HG03135 (cell line): Measurements from ENCODE around the gene UNC93A.

Experiments used
- ATAC-seq: cut with Tn5 transposase; IDR thresholded peaks from one replicate; pipeline ENCODE4 v1.9.1; 2021; ENCODE audit warnings: mild to moderate bottlenecking, moderate library complexity; ENCODE audit not compliant: unreplicated experiment

UNC93A gene

DNA sequence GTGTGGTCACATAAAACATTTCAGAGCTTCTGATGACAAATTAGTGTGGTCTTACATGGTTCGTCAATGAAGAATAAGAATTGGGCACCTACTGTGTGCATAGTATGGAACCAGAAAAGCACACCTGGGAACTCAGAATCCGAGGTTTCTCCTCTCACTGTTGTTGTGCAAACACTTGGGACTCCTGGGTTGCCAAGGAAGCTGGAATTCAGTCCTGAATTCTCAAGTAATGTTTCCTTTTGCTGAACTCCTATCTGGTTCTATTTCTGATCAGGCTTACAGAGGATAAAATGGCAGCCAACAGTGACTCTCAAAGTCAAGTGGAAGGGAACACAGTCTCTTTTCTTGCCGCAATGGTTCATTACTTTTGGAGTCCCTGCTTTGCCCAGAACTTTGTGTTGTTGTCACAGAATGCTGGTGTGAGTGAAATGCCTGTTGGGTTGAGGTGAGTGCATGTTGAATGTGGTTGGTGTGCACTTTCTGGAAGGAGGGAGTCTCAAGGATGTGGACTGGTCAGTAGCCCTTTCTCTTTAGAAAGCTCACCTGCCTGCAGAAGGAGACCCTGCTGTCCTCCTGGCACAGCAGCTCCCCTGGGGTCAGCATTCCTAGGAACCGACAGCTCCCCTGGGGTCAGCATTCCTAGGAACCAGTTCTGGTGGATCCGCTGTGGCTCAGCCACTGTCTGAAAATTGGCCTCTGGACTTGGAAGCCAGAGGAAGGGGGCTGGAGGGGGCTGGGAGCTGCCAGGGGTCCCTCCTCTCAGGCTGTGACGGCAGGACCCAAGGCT lies 1.4 kb downstream of the UNC93A start:
- no peak for ATAC-seq

DNA sequence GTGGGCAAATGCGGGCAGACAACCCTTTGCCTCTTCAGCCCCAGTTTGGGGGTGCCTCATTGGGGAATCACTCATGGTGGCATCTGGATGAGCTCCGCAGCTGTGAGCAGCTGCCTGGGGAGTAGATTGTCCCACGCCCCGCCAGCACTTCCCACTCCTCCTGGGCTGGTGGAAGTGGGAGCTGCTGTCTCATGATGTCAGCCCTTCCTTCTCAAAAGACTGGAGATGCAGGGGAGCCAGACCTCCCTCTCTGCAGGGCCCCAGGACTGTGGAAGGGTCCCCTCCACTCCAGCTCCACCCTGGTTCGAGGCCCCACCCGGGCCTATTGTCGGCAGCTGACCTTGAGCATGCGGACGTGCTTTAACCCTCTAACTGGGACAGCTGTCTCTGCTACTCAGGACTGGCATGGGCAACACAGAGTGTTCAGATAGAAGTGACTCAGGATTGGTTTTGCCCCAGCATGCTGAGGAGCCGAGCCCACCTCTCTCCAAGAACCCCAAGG lies 2.0 kb downstream of the UNC93A start:
- no peak for ATAC-seq

DNA sequence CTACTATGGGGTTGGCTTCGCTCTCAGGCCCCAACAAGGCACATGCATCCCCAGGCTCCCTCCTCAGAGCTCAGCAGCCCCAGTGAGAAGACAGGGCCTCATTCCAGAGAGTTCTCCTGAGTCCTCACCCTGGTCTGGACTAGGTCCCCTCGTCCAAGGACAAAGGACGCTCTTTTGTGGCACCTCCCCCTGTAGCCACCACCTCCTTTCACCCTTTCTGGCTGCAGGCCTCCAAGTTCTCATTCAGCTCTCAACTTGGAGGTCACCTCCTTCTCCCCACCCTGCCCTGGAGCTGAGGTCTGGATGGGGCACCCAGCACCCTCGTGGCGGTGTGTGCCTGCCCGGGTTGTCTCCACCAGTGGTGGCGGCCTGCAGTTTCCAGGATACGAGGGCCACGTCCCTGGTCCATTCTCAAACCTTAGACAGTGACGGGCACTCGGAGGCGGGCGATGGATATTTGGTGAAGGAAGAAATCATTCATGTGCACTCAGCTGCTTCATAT lies 2.5 kb downstream of the UNC93A start:
- no peak for ATAC-seq

DNA sequence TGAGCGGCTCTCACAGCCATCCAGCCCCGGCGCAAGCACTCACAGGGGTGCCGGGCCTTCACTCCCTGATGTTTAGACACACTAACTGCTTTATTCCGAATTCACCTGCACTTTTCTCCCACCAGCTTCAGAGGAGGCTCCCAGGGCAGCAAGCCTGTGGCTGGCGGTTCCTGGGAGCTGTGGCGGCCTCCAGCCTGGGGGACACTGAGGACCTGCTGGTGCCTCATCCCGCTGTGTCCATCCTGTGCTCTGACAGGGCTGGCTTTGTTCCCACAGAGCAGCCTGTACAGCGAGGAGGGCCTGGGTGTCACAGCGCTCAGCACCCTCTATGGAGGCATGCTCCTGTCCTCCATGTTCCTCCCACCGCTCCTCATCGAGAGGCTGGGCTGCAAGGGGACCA lies 3.1 kb downstream of the UNC93A start:
- no peak for ATAC-seq

DNA sequence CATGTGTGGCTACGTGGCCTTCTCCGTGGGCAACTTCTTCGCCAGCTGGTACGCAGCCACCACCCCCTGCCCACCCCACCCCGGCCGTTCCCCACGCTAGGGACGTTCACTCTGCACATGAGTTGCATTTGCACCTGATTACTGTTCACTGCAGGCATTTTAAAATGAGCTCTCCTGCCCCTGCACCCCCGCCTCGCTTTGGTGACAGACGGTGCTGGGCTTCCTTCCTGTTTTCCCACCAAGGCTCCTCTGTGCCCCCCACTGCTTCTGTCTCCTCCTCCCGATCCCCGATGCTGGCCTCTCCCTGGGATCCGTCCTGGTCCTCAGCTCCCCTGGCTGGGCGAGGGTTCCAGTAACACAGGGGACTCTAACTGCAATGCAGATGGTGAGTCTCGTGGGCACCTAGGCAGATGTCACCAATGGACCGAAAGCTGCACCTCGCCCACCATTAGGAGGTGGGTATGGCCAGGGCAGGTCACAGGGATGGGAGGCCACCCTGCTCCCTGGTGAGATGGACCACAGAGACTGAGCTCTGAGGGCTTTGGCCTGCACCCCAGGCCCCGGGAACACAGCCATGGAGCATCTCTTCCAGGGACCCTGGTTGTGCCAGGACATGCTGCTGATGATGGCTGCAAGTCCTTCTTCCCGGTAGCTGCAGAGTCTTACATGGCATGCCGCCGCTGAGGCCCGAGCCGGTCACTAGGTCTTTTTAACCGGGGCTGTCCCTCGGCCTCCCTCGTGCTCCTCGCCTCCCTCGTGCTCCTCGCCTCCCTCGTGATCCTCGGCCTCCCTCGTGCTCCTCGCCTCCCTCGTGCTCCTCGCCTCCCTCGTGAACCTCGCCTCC lies 3.8 kb downstream of the UNC93A start:
- no peak for ATAC-seq

DNA sequence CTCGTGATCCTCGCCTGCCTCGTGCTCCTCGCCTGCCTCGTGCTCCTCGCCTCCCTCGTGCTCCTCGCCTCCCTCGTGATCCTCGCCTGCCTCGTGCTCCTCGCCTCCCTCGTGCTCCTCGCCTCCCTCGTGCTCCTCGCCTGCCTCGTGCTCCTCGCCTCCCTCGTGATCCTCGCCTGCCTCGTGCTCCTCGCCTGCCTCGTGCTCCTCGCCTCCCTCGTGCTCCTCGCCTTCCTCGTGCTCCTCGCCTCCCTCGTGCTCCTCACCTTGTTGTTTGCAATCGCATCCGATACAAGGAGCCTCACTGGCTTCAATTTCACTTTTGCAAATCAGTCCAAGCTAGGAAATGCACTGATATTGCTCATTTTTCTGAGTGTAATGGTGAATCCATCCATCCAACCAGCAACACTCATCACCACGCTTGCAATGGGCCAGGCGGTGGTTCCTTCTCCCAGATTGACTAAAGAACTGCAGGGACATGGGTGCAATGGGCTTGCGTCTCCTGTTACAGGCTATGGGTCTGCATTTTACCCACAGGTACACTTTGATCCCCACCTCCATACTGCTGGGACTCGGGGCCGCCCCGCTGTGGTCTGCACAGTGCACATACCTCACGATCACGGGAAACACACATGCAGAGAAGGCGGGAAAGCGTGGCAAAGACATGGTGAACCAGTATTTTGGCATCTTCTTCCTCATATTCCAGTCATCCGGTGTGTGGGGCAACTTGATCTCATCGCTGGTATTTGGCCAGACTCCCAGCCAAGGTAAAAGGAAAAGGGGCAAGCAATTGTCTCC lies 4.6 kb downstream of the UNC93A start:
- no peak for ATAC-seq

DNA sequence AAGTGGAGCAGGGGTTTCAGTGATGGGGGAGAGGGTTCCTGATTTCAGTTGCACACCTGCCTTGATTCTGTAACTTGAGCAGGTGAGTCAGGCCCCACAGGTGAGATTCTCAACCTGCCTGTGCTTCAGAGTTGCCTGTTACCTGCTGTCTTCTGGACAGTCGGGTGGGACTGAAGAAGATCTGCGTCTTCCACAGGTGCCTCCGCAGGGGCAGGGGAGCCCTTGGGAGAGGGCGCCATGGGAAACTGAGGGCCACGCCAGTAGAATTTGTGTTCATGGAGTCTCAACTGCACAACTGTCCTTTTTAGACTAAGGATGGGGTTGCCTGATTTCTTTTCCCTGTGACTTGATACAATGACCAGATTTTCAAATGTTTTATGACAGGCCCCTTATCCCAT lies 5.2 kb downstream of the UNC93A start:
- ATAC-seq, result no peak

DNA sequence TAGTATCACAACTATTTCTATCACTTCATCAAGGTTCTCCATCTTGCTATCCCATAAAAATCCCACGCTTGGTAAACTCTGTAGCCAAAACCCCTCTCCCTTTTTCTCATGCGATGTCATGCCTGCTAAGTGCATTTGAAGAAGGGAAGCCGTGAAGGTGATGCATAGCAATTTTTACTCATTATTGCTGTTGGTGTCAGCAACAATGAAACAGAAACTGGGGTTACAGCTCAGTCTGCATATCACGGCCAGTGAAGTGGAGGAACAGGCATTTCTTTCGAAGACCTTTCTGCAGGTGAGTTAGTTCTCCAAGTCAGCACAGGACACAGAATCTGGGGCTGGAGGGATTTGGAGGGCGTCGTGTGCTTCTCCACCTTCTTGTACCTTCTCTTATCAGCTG lies 5.8 kb downstream of the UNC93A start:
- ATAC-seq, result no peak

DNA sequence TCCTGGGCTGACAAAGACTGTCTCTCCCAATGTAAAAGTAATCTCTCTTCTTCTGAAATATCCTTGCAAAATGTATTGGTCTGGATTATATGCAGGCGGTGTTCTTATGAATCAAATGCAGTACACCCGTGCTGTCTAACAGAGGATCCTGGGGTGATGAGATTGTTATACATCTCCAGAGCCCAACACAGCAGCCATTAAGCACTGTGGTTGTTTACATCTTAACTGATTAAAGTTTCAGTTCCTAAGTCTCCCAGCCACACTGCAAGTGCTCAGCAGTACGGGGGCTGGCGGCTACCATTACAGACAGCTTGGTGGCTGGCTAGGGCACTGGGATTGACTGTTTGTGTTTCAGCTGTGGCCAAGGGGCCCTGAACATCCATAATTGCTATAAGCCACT lies 7.0 kb downstream of the UNC93A start:
- ATAC-seq, result no peak

DNA sequence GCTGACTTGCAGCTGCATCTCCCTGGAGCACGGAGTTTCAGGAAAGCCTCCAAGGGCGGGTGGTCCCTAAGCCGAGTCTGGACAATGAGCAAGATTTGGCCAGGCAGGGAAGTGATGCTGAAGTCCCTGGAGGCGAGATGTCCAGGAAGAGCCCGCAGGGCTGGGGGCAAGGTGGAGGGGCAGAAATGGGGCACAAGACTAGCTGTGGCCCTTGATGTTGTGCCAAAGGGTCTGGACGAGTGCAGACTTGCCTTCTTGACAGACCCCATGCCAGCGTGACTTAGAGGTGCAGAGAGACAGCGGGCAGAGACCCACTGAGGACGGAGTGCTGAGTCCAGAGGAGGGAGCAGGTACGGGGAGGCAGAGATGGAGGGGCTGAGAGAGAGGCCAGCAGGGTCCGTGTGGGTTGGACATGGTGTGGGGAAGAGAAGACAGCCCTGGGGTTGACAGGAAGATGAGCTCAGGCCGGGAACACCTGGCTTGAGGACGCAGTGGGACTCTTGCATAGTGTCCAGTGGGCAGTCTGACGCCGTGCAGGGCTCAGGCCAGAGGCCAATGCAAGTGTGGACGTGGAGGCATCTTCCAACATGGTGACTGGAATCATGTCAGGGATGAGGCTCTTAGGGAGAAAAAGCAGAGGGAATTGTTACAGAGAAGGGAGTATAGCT lies 8.7 kb downstream of the UNC93A start:
- no peak for ATAC-seq

DNA sequence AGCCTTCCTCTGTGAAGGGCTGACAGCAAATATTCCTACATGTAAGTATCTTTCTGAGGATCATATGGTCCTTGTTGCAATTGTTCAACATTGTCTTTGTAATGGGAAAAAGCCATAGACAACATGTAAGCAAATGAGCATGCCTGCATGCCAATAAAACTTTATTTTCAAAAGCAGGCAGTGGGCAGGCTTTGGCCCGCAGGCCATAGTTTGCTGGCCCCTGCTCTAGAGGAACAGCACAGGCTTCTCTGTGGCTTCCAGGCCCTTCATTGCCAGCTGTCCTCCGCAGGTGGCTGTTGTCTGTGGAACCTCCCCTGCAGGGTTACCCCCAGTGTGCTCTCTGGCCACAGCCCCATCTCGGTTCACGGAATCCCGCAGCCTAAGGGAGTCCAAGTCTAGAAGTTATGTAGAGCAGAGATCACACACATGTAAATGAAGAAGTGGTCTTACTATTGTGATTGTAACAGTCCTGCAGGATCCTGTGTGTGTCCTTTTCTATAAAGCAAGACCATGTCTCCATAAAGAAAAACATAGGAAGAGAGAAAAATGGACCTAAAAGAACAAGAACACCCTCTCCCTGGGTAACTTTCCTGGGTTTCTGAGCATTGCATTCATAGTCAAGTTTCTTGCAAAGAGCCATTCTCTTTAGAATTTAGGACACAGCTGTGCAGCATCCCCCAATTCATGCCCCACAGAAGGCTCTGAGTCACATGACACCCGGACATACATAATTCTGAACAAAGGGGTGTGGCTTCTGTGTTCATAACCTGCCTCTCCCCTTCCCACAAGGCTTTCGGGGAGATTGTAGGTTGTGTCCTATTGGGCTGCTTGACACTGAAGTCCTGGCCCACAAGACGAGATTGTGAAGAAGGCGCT lies 10.0 kb downstream of the UNC93A start:
- ATAC-seq, result no peak

DNA sequence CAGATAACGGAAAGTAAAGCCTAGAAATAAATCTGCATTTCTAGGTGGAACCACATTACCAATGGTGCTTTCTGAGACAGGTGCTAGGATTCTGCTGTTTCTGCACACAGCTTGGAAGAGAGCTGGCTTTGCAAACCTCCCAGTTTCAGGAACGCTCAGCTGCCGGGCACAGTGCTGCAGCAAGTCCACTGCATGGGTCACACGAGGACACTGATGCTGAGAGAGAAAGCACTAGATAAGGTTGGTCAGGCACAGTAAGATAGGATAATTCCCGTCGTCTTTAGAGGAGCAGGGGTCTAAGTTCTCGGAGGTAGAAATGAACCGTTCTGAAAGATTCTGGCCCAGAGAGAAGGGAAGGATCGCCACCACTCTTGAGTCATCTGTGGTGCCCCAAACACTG lies 11.0 kb downstream of the UNC93A start:
- ATAC-seq, result no peak

DNA sequence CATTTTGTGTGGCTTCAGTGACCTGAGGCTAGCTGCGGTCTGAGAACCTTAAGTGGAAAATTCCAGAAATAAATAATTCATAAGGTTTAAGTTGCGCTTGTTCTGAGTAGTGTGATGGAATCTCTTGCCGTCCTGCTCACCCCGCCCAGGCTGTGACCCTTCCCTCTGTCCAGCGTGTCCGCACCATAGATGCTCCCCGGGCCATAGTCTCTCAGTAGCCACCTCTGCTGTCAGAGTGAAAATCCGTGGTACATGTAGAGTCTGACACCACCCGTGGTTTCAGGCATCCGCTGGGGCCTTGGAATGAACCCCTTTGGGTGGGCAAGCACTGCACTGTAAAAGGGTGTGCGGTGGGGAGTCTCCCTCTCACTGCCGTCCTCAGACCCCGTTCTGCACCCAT lies 11.7 kb downstream of the UNC93A start:
- ATAC-seq, result no peak

DNA sequence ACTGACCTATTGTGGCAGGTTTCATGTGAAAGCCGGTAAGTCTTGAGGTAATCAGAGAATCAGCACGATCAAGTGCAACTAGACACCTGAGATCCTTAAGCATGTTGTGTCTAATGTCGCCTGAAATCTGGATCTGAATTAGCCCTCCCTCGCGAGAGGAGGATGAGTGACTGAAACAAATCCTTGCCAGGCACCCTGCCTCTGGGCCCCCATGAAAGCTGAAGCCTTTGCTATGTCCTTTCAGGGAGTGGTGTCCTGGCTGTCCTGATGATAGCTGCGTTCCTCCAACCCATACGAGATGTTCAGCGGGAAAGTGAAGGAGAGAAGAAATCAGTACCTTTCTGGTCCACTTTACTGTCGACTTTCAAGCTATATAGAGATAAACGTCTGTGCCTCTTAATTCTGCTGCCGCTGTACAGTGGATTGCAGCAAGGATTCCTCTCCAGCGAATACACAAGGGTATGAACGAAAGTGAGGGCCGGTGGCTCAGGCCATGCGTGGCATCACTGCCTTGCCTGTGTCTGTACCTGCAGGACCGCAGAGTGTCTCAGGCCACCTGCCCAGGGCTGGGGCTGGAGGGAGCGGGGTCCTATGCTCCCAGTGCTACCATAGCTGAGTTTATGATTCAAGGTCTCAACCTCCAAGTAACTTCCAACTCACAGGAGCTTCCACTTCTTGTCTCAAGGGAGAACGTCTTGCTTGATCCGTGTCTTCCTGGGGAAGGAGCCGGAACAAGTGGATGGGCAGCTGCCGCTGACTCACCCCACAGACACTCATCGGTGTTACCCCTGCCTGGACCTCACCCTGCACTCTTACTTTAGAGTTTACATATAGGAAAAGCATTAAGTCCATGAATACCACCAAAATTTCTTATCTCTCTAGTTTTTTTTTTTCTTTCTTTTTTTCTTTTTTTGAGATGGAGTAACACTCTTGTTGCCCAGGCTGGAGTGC lies 12.8 kb downstream of the UNC93A start:
- ATAC-seq, result no peak

DNA sequence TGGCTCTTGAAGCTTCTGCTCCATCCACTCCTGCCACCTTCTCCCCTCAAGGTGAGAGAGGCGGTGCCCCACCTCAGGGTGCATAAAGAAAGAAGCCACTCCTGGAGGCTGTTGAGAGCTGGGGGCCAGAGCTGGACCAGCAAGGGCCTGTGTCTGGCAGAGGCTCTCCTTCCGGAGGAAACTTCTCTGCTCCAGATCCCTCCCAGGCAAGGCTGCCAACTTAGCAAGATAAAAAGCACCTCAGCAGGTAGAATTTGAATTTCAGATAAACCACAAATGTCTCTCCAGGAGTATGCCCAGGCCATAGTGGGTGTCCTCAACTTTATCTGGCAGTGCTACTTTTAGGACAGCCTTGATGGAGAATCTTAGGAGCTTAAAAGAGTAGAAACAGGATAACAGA lies 13.8 kb downstream of the UNC93A start:
- no peak for ATAC-seq

DNA sequence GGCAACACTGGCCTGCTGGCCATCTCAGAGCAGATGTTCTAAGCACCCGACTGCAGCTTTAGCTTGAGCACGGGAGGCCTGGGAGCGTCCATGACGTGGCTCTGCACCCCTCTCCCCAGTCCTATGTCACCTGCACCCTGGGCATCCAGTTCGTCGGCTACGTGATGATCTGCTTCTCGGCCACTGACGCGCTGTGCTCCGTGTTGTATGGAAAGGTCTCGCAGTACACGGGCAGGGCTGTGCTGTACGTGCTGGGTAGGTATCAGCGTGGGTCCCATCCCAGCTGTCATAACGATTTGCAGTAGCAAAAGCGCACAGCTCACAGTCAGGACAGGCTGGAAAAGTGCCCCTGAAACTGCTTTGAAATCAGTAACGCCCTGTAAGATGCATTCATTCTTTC lies 14.7 kb downstream of the UNC93A start:
- no peak for ATAC-seq

DNA sequence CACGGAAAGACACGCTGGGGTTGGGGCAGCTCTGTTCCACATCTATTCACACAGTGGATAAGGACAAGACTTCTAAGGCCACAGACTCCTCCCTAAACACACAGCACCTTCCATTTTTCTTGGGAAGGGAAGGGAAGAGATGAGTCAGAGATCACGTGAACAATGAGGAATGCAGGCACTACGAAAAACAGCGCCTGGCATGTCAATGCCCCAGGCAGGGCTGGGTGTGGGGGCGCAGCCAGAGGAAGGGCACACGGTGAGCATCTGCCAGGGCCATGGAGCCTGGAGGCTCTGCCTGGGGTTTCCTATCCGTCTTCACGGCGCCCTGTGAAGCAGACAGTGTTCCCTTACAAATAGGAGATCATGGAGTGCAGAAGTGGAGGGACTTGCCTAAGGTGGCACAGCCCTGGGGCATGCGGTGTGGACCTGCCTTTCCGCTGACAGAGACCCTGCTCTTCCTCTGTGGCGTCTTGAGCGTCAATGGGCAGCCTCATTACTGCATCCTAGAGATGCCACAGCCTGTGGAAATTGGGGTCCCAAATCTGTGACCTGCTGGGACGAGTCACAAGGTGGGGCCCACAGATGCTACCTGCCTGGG lies 15.4 kb downstream of the UNC93A start:
- ATAC-seq, result no peak

DNA sequence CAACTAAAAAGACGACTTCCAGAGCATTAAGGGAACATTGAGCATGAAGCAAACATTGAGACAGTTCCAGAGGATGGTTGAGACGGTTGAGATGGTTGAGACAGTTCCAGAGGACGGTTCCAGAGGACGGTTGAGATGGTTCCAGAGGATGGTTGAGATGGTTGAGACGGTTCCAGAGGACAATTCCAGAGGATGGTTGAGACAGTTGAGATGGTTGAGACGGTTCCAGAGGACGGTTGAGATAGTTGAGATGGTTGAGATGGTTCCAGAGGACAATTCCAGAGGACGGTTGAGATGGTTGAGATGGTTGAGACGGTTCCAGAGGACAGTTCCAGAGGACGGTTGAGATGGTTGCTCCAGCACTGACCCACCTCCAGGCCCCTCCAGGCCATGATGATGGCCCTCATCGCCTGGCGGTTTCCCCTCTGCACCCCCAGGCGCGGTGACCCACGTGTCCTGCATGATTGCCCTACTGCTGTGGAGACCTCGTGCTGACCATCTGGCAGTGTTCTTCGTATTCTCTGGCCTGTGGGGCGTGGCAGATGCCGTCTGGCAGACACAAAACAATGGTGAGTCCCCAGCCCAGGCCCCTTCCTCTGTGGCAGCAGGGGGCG lies 16.3 kb downstream of the UNC93A start:
- no peak for ATAC-seq
